A172 (cell line): ENCODE data around the gene DISC1. TPM values are rescaled to one million over a fixed set of nuclear protein-coding genes. Genes with fewer than 3 reads are reported as not detected.
"Not testable (repeated sequence)": the region's sequence is repeated elsewhere in the genome, so short reads cannot be mapped to it uniquely, and the experiment has no call there.

ENCODE experiments used
- DNase-seq: peaks from one replicate; pipeline ENCODE4 v3.0.0-alpha.2; 2015; ENCODE audit warnings: low spot score
- total RNA-seq: library from RNA; depleted of rRNA; stranded (reverse); fragments of >200 nt; shearing (Covaris generic); gene quantifications from 2 replicates; pipeline ENCODE4 v1.2.3, GENCODE V29; 2014

Gene DISC1
- total RNA-seq, 1 experiment from 2014 or later: 5.0 TPM

DNA sequence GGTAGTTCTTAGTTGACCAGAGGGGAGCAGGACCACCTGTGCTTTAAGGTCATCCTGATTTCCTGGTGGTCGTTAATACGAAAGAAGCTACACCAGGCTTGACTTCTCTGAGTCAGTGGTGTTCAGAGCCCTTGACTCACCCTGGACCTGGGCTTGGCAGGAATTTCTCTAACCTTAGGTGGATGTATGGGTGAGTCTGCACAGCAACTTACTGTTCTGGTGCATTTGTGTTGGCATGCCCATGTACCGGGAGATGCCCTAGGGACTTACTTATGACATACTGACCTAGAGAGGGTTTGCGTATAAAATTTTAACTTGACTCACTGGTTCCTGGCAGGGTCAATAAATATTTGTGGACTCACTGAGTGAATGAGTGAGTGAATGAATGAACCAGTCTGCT is 304.6 kb downstream of the DISC1 start:
- DNase-seq: no peak

DNA sequence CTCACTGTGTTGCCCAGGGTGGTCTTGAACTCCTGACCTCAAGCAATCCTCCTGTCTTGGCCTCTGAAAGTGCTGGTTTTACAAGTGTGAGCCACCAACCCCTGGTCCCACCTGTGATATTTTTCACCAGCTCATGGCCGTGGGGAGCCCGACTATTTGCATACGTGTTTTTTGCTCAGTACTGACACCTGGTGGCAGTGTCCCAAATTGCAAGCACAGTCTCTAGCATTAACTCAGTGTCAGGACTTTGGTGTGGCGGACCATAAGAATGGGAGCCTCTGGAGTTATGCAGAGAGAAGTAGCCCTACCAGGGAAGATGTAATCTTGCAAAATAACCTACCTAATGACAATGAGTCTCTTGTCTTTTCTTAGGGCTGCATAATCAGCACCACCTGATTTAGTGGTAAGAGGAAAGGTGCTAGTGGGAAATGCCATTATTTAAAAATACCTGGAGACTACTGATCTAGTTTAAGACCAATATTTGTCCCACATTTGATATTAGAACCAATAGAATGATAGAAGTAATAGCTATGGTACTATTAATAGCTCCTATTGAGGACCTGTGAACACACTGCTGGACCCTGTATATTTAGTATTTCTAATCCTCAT is 305.4 kb downstream of the DISC1 start:
- no peak for DNase-seq

DNA sequence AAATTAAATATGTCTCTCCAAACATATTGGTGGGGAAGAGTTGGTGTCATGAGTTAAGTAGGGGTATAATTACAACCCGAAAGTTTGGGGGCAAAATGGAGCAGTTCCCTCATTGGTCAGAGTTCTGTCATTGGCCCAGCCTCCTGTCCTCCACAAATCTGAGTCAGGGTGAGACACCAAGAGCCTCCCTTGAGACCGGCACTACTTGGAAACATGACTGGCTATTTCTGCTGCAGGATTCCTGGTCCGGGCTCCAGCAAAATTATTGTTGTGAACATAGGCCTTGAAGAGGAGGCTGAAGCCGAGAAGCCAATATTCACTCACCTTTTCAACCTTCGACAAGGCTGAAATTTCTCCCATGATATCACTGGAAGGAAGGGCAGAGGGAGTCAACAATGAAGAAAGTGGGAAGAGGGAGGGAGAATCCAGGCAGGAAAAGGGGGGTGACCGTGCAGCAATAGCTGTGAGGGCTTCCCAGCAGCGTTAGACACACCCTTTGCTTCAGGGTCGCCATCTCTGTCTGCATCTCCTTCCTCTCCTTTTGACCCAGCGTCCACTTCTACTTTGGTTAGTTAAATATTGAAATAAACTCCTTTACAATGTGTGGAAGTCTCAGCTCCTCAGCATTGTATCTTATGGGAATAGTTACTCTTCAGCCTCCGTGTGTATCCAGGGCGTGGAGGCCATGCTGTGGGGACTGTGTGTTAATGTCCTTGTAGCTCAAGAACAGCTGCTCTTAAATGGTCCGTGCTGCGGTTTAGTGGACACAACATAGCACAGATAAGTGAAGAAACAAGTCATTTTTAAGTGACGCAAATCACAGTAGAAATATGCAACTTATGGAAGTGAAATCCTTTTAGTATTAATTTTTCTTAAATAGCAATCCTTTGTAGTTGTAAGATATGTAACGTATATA is 307.4 kb downstream of the DISC1 start:
- DNase-seq: no peak

DNA sequence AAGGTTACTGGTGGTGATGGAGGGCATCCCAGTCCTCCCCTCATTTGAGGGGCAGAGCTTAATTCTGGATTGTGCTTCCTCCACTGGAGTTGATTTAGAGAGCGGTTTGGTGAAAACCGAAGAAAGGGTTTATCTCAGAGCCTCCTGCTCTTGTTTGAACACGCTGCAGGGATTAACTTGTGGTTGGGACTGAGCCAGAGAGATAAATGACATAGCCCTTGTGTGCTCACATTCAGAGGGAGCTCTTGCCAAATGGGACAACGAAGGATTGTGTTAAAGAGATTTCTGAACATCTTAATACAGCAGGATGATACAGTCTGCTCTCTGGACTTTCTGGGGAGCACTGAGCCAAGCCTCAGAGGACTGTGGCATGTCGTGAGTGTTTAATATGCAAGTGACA is 308.2 kb downstream of the DISC1 start:
- peak; percentile 77 for DNase-seq

DNA sequence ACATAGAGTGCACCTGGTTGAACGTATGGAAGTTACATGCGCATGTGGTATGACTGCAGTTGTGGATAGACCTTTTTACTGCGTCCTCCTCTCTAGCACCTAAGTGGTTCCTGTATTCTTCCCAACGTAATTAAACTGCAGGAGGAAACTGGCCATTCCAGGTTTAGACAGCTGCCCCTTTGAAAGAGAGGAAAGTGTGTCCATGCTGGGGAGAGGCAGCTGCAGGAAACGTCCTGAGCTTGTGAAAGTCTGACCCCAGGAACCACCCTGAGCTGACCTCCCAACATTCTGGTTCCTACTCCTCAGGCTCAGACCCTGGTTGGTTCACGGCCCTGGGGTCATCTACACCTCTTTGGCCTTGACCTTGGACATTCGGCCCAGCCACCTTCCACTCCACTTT is 309.3 kb downstream of the DISC1 start:
- no peak for DNase-seq

DNA sequence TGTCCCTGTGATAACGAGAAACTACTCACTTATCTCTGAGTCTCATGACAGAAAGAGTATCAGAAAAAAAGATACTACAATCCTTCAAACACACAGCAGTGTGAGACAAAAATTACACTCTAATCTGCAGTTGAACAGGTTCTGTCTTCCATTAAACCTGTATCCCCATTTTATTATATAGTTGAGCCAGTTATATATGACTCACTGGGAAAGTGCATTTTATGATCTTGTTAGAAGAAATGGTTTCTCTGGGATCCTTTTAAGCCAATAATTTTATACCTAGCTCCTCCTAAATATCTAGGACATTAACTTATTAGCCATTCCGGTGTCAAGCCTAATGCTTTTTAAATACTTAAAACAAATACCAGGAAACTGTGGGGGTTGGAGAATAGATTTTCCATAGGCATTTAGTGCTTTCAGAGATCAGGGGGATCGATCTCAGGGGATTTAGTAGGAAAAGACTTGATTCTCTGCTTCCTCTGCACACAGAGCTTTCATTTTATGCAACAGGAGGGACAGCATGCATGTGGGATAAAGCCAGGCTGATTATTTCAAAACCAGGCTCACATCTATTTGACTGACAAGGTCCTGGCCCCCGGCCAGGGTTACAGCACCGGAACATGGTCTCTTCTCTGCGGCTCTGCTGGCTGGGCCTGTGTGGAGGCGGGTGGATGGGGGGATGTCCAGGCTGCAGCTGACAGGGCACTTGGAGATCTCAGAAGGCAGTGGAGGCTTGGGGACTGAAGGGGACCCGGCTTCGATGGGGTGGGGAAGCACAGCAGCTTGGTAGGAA is 310.6 kb downstream of the DISC1 start:
- DNase-seq: no peak

DNA sequence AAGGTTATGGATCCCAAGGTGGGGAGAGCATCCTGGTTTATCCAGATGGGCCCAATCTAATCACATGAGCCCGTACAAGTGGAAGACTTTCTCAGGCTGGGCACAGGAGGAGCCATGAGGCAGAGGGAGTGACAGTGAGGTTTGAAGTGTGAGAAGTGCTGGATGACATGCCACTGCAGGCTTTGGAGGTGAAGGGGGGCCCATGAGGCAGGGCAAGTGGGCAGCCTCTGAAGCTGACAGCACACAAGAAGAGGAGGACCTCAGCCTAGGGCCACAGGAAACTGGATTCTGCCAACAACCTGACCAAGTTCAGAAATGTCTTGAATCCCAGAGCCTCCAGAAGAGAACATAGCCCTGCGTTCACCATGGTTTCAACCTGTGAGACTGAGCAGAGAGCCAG is 311.6 kb downstream of the DISC1 start:
- no peak for DNase-seq

DNA sequence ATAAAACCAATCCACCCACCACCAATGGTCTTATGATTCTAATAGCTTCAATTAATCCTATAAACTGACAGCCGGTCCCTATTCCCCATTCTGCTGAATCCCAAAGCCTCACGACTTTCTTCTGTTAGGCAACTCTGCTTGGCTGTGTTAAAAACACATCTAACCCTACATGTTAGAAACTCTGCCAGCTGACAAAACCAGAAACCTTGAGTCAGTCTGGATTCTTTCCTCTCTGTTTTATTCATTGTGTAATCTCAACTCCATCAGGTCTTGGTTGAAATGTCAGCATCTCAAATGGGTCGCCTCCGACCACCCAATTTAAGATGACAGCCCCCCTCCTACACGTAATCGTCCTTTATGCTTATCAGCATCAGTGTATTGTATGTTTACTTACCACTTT is 312.1 kb downstream of the DISC1 start:
- DNase-seq: no peak

DNA sequence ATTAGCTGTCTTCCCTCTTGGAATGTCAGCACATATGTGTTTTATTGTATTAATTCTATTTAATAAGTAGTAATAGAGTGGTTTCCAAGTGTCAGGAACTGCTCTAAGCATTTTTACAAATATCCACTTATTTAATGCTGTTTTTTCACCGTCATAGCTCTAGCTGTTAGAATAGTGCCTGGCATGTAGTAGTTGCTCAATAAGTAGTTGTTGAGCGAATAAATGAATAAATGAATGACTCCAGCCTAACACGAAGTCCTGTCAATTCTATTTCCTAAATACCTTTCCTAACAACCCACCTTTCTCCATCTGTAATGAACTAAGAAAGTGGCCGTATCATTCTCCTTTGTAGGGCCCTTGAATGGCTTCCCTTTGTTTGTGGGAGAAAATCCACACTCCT is 312.5 kb downstream of the DISC1 start:
- DNase-seq: no peak

DNA sequence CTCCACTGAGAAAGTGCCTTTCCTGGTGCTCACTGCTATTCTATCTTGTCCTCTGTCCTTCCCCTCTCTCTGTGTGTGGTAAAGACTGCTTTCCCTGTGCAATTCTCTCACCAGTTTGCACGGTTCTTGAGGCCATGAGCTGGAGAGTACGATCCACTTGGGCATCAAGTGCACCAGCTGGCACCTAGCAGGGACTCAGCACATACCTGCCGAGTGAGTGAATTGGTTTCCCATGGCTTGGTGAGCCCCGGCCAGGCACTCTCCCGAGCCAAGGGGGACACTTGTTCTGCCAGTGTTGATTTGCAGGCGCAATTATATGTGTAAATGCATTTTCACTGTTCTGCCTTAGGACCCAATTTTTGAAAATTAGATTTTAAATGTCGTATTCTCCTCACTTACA is 313.5 kb downstream of the DISC1 start:
- DNase-seq: no peak

DNA sequence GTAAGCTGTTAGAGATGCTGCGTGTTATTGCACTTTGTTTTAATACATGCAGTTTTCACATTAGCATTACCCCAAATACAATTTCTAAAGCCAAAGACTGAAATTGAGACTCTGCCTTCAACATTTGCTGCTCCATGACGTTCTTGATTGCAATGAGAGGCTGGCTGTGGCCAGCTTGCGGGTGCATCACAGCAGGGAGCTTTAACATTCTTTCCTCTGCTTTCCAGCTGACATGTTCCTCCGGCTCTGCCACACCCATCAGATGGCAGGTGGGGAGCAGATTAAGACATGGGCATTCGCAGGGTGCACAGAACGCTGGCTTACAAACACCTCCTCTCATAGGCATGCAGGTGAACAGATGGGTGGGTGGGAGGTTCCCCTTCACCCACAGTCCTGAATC is 314.1 kb downstream of the DISC1 start:
- DNase-seq: peak; percentile 72

DNA sequence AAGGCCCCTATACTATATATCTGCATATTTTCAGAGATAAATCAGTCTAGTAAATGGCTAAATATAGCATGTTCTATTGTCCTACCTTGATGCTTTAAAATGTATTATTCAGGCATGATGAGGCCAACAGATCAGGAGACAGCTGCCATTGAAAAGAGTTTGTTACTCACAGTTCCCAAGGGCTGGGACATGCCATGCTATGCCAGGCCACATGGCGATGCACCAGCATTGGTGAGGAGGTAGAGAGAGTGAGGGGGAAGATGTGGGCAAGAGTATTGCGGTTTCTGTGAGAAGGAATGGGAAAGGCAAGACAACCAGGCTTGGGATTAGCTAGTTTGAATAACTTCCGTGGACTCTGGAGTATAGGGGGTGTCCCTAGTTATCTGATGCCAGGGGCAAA is 316.5 kb downstream of the DISC1 start:
- DNase-seq: no peak

DNA sequence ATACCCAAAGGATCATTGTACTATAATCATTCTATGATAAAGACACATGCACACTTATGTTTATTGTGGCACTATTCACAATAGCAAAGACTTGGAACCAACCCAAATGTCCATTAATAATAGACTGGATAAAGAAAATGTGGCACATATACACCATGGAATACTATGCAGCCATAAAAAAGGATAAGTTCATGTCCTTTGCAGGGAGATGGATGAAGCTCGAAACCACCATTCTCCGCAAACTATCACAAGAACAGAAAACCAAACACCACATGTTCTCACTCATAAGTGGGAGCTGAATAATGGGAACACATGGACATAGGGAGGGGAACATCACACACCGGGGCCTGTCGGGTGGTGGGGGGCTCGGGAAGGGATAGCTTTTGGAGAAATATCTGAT is 321.5 kb downstream of the DISC1 start:
- not testable (repeated sequence) for DNase-seq

DNA sequence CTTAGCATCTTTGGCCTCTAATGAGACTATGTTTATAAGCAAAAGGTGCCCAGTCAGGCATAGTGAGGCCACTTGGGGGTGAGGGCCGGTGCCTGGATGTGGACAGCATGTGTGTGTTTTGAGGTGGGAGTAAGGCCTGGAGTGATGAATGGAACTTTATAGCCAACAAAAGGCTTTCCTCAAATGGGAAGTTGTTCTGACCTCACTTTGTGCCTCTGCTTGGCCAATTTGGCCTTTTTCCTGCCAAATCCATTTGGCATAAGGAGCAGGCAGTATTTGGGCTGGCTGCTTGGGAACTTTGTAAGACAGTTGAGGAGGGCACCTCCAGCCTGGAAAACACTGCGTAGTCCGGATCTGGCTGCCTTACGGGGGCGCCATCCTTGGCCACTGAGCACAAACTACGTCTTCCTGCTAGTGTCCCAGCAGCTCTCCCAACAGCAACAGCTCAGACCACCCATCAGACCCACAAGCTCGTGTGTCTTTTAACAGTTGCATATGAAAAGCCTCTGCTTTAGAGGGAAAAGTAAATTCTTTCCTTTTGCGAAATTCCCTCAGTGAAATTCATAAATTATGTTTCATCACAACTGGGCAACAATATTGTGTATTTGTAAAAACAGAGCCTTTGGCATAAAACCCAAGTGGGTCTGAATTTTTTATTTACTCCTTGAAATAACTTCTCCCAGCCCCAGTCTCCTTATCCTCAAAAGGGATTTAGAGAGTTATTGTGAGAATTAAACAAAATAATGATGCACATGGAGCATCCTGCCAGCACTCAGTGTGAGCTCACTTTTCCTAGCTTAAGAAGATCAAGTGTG is 322.9 kb downstream of the DISC1 start:
- no peak for DNase-seq

DNA sequence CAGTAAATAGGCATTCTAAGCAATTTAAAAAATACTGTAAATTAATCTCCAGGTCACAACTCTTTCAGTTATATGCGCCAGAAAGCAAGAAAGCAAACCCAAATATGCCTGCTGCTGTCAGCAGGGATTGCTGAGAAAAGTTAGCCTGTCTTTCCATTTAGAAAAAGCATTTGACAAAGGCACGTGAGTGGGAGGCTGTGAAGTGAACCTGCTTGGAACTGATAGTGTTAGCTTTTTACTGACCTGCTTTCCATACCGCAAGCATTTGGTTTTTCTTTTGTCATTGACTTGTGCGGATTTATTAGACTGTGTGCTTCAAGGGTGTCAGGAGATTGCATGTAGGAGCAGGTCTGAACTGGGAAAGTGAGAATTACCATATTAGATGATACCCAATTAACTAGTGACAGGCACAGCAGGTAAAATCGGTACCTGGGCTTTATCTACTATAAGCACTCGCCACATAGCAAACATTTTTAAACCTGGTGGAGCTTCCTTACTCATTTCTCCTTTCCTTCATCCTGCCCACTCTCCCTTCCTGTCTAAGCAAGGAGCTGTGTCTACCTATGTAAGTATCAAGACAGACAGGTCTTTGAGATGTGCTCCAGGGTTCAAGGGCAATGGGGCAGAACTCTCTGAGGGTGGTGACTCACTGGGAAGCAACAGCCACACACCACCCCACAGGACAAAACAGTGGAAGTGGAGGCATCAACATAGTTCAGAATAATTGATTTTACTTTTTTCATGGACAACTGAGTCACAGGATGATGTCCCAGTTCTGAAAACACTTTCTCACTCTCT is 323.9 kb downstream of the DISC1 start:
- DNase-seq: no peak

DNA sequence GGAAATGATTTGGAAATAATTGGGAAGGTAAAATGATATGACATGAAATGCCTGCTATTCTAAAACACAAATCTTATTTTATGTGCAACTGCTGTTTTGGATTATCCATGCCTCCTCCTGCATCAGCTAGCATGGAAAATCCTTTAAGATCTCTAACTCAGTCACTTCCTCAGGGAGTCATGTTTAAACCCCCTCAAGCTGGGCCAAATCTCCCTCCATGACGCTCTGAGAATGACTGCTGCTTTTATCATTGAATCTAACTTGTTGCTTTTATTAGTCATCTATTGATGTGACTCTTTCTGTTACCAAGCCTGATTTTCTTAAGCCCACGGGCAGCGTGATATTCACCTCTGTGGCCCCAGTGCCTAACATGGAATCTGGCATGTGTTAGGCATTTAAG is 324.8 kb downstream of the DISC1 start:
- DNase-seq: peak; percentile 54

DNA sequence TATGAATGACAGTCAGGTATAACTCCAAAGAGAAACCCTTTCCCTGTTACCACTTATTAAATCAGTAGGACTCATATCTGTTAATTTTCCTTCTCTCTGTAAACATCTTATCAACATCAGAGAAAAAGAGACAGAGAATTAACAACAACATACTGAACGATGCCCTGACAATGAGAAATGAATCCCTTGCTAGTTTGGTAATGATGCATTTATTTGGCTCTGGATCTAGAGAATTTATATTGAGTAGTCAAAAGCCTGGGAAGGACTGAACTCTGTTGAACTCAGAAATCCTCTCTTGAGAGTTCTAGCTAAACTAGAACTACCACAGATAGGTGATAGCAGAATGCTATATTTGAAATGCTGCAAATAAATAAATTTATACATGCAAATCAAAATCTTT is 325.6 kb downstream of the DISC1 start:
- DNase-seq: no peak

DNA sequence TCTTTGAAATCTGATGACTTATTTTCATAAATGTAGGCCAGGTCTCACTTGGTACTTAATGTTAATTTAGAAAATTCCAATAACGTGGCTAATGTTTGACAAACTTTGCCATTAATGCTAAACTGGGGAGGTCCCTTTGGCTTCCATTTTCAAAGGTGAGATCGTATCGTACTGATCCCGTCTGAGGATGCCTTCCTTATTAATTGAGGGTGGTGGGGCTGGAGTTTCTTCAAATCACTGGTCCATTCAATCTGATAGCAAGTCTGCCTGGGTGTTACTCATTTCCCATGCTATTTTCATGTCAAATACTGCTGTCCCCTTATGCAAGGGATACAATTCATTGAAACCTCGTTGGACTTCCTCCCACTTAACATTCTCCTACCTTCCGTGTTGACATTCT is 327.1 kb downstream of the DISC1 start:
- no peak for DNase-seq

DNA sequence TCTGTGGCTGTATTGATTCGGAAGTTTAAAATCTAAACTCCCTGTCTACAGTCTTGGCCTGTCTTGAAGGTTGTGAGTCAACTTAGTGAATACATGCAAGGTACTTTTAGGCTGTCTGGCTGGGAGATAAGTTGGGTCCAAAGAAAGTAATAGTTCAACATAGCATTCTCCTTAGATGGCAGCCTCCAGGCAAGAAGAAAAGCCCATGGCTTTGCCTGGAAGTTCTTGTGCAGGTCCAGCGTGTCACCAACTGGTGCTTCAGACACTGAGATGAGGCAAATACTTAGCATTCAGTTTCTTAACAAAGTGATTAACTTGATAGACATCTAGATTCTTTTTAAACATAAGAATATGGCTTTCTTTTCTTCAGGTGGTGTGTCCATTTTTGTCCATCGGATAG is 328.2 kb downstream of the DISC1 start:
- no peak for DNase-seq

DNA sequence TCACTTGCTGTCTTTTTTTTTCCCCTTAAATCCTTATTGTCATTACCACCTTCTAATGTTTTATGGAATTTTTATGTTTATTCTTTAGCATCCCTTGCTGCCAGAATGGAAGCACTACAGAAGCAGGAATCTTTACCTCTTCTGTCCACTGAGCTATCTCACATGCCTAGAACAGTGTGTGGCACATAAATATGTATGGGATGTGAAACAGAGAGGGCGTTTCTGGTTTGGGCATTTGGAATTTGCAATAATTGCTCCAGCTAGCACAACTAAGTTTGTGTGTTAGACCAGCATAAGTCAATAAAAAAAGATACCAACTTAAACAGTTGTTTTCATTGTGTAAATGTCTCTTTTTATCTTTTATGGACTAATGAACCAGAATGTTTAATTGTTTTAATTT is 330.8 kb downstream of the DISC1 start:
- DNase-seq: no peak

DNA sequence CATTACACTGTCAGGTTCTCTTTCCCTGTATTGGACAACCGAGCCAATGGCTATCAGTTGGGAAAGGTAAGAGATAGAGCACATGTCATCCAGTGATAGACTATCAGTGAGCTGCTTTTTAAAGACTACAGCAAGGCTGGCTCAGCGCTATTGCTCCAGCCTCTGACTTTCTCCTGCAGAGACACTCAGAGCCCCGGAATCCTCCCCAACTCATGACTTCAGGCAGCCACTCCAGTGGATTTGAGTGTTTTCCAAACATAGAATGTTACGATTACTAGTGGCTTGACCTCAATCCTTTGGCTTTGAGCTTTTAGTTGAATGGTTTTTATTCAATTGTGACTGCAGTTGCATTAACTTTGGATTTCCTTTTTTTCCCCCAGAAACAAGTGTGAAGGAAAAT is 331.9 kb downstream of the DISC1 start:
- no peak for DNase-seq
